ENCODE results near the gene CYP1A2. TPM values are rescaled to one million over a fixed set of nuclear protein-coding genes. Genes with fewer than 3 reads are reported as not detected.

The CYP1A2 gene
- total RNA-seq, 2 donors from 2014 or later = not detected

- H3K27ac ChIP-seq = no peak overlapping the region
- ATAC-seq (ENCODE audit: insufficient number of reproducible peaks, low FRiP score, low read depth) (no peak), DNase-seq (ENCODE audit: low spot score) (no peak)
- H3K27me3 ChIP-seq (replicated peaks; ENCODE audit: insufficient read depth) = no peaks in the 10 kb centered on the region
- H3K4me1 ChIP-seq (ENCODE audit: control insufficient read depth in 1 of 2, low read depth in 2 of 2) = peaks cover 18 to 22% of the 10 kb centered on the region in 2 donors
- H3K4me3 ChIP-seq = no peak overlapping the region
- no peaks in the 10 kb centered on the region for H3K36me3 ChIP-seq
- no peak for TF ChIP-seq CTCF (IDR thresholded peaks at IDR 0.05)
- H3K9me3 ChIP-seq = no peaks in the 10 kb centered on the region
These were observed 29.9 kb downstream of the CYP1A2 start for GRCh38 chr15:74778599-74778970.

GRCh38 chr15:74779162-74779648 is 30.6 kb downstream of the CYP1A2 start:
- no peak for ATAC-seq (ENCODE audit: insufficient number of reproducible peaks, low FRiP score, low read depth)
- no peak overlapping the region for H3K4me3 ChIP-seq
- DNase-seq (ENCODE audit: low spot score) = no peak

DNA sequence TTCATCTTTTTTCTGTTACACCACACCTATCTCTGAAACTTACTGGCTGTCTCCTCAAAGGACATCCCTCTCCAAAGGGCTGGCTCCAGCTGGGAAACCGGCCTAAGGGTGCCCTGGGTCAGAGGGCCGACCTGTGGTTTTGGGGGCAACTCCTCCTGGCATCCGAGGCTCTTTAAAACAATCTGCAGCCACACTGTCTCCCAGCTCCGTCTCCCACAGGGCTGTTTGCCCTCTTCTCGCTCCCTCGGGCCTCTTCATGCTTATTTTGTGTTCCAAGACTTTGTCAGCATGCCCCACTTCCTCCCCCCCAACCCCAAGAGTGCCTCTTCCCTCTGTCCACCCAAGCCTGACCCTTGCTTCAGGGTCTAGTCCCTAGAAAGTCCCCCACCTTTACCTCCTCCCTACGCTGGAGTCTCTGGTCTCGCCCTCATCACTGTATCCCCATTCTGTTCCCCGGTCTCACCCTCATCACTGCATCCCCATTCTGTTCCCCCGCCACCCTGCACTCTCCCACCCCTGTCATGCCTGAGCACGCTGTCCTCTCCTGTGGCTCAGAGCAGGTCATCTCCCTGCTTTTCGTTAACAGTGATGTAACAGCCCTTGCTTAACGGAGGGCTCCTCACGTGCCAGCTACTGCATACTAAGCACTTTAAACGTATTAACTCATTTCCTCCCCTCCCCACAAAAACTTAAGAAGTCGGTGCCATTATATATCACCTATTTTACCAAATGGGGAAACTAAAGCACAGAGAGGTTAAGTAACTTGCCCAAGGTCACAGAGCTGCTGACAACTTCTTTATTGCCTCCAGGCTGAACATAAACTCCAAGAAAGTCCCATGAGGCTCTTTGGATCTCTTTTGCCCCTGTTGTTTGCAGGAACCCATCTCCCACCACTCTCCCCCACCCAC is 32.1 kb downstream of the CYP1A2 start:
- H3K4me3 ChIP-seq = peak overlapping the region; percentile 88
- peaks cover 33 to 44% of the 10 kb centered on the region in 2 donors for H3K4me1 ChIP-seq (ENCODE audit: control insufficient read depth in 1 of 2, low read depth in 2 of 2)
- no peak for TF ChIP-seq CTCF (IDR thresholded peaks at IDR 0.05)
- DNase-seq (ENCODE audit: low spot score) = no peak
- H3K27ac ChIP-seq = no peak overlapping the region
- no peaks in the 10 kb centered on the region for H3K27me3 ChIP-seq (replicated peaks; ENCODE audit: insufficient read depth)
- H3K9me3 ChIP-seq = no peaks in the 10 kb centered on the region
- no peaks in the 10 kb centered on the region for H3K36me3 ChIP-seq
- no peak for ATAC-seq (ENCODE audit: insufficient number of reproducible peaks, low FRiP score, low read depth)

More at GRCh38 chr15:74779162-74779648, 30.6 kb downstream of the CYP1A2 start:
- no peak for TF ChIP-seq CTCF (IDR thresholded peaks at IDR 0.05)
- Histone ChIP-seq H3K27ac (no peak overlapping the region), H3K4me1 (ENCODE audit: control insufficient read depth in 1 of 2, low read depth in 2 of 2) (peaks cover 25 to 28% of the 10 kb centered on the region in 2 donors), H3K27me3 (replicated peaks; ENCODE audit: insufficient read depth) (no peaks in the 10 kb centered on the region), H3K36me3 (no peaks in the 10 kb centered on the region), H3K9me3 (no peaks in the 10 kb centered on the region)

- TF ChIP-seq CTCF (IDR thresholded peaks at IDR 0.05) = peak; percentile 65
- ATAC-seq (ENCODE audit: insufficient number of reproducible peaks, low FRiP score, low read depth) (peak; percentile 69), DNase-seq (ENCODE audit: low spot score) (no peak)
- Histone ChIP-seq H3K4me3 (peak within 1 kb of the TSS; percentile 88), H3K9me3 (no peaks in the 10 kb centered on the region), H3K27ac (peak within 1 kb of the TSS; percentile 45 to 48), H3K27me3 (replicated peaks; ENCODE audit: insufficient read depth) (no peaks in the 10 kb centered on the region), H3K4me1 (ENCODE audit: control insufficient read depth in 1 of 2, low read depth in 2 of 2) (peaks cover 39 to 52% of the 10 kb centered on the region in 2 donors), H3K36me3 (no peaks in the 10 kb centered on the region)
These were observed 33.0 kb downstream of the CYP1A2 start, which contains the start of gene CSK for GRCh38 chr15:74781431-74782258. Gene CSK, plus strand, starts transcription at chr15:74782080. Its CDS starts 16,218 bp downstream, at chr15:74798298.
